ENCODE results near the gene PDE4D.

- no peak for TF ChIP-seq CTCF (IDR thresholded peaks at IDR 0.05; ENCODE audit: insufficient read depth, low read depth, low read length)
- TF ChIP-seq EZH2 (IDR thresholded peaks at IDR 0.05; ENCODE audit: insufficient read depth, low read length): no peak
Measured at GRCh38 chr5:59832577-59833301, 60.8 kb downstream of the PDE4D start.

All from astrocyte (in vitro differentiated cells and primary cell).